Esophagus muscularis mucosa (tissue), 3 donors: ENCODE data around the gene UBE3D.

Source experiments
- CTCF ChIP-seq, 3 experiments: fragments of 200-600 bp in 2 of 3; fragments of 450-650 bp in 1 of 3; sonication (generic) in 2 of 3; IDR thresholded peaks; one replicate each; pipeline ENCODE4 v1.5.1; 2017 to 2019; ENCODE audit warnings: antibody characterized with exemption in 3 of 3, mild to moderate bottlenecking in 2 of 3, moderate library complexity in 1 of 3
- POLR2A ChIP-seq: fragments of 450-650 bp; IDR thresholded peaks from one replicate; pipeline ENCODE4 v1.6.1; 2017; ENCODE audit warnings: antibody characterized with exemption, moderate library complexity, mild to moderate bottlenecking, low read depth

- no peak for TF ChIP-seq CTCF (IDR thresholded peaks at IDR 0.05)
- no peak for TF ChIP-seq POLR2A
Observed at GRCh38 chr6:82959385-82959941, 106.2 kb downstream of the UBE3D start.
